Ishikawa (cell line): ENCODE measurements around the gene NTM.

Experiments
- CEBPB ChIP-seq: IDR thresholded peaks from 2 replicates; pipeline ENCODE4 v1.6.1; 2012
- CREB1 ChIP-seq: IDR thresholded peaks from 2 replicates; pipeline ENCODE4 v1.6.1; 2012; ENCODE audit warnings: low read depth
- EGR1 ChIP-seq: IDR thresholded peaks from 2 replicates; pipeline ENCODE4 v1.6.1; 2012
- EP300 ChIP-seq: IDR thresholded peaks from 2 replicates; pipeline ENCODE4 v1.6.1; 2012; ENCODE audit warnings: borderline replicate concordance
- FOXM1 ChIP-seq: IDR thresholded peaks from 2 replicates; pipeline ENCODE4 v1.6.1; 2012; ENCODE audit warnings: low read depth, borderline replicate concordance
- MAX ChIP-seq: IDR thresholded peaks from 2 replicates; pipeline ENCODE4 v1.6.1; 2012
- NFIC ChIP-seq: IDR thresholded peaks from 2 replicates; pipeline ENCODE4 v1.6.1; 2012
- RAD21 ChIP-seq: IDR thresholded peaks from 2 replicates; pipeline ENCODE4 v1.6.1; 2012; ENCODE audit warnings: low read depth
- REST ChIP-seq: IDR thresholded peaks from 2 replicates; pipeline ENCODE4 v1.6.1; 2012; ENCODE audit warnings: low read depth, mild to moderate bottlenecking
- TAF1 ChIP-seq: IDR thresholded peaks from 2 replicates; pipeline ENCODE4 v1.6.1; 2012; ENCODE audit warnings: low read depth, mild to moderate bottlenecking
- TCF12 ChIP-seq: IDR thresholded peaks from 2 replicates; pipeline ENCODE4 v1.6.1; 2012; ENCODE audit warnings: low read depth
- TEAD4 ChIP-seq: IDR thresholded peaks from 2 replicates; pipeline ENCODE4 v1.6.1; 2012
- USF1 ChIP-seq: IDR thresholded peaks from 2 replicates; pipeline ENCODE4 v1.6.1; 2012
- YY1 ChIP-seq: IDR thresholded peaks from 2 replicates; pipeline ENCODE4 v1.6.1; 2012; ENCODE audit warnings: low read depth
- ZBTB7A ChIP-seq: IDR thresholded peaks from 2 replicates; pipeline ENCODE4 v1.6.1; 2012; ENCODE audit warnings: low read depth

The NTM gene

GRCh38 chr11:131762346-131763110, 392.1 kb downstream of the NTM start:
- TF ChIP-seq CEBPB (no peak), REST (no peak), RAD21 (no peak), EGR1 (no peak), TCF12 (no peak), MAX (no peak), YY1 (no peak), TEAD4 (no peak), NFIC (no peak), USF1 (no peak), ZBTB7A (no peak)

- TF ChIP-seq TAF1: no peak
- TF ChIP-seq FOXM1: no peak
- no peak for TF ChIP-seq USF1
- TF ChIP-seq YY1: no peak
- no peak for TF ChIP-seq CREB1
- TF ChIP-seq CEBPB: no peak
- no peak for TF ChIP-seq REST
- TF ChIP-seq EGR1: no peak
- no peak for TF ChIP-seq EP300
- no peak for TF ChIP-seq TCF12
- TF ChIP-seq NFIC: no peak
- TF ChIP-seq MAX: no peak
- no peak for TF ChIP-seq ZBTB7A
- no peak for TF ChIP-seq TEAD4
- TF ChIP-seq RAD21: no peak
Observed at GRCh38 chr11:131763193-131763890, 392.9 kb downstream of the NTM start.

- TF ChIP-seq EGR1 (no peak), CEBPB (no peak), YY1 (no peak), ZBTB7A (no peak), MAX (no peak), NFIC (no peak)
Observed at GRCh38 chr11:131764126-131764525, 393.7 kb downstream of the NTM start.

- no peak for TF ChIP-seq EP300
- TF ChIP-seq CREB1: no peak
Observed at GRCh38 chr11:131764649-131765048, 394.2 kb downstream of the NTM start.

GRCh38 chr11:131766637-131767036, 396.2 kb downstream of the NTM start:
- TF ChIP-seq EP300: no peak
- no peak for TF ChIP-seq RAD21
- TF ChIP-seq ZBTB7A: no peak
- no peak for TF ChIP-seq MAX
- no peak for TF ChIP-seq REST
- no peak for TF ChIP-seq YY1
- TF ChIP-seq TEAD4: no peak
- no peak for TF ChIP-seq CEBPB
- no peak for TF ChIP-seq TAF1
- TF ChIP-seq USF1: no peak
- TF ChIP-seq FOXM1: no peak
- no peak for TF ChIP-seq CREB1
- TF ChIP-seq NFIC: no peak
- no peak for TF ChIP-seq TCF12
- TF ChIP-seq EGR1: no peak
